Aorta (tissue), 5 donors: ENCODE data around the gene SECISBP2. TPM values are rescaled to one million over a fixed set of nuclear protein-coding genes. Genes with fewer than 3 reads are reported as not detected.

Experiments used
- ATAC-seq: fragments of 200-7000 bp; cut with Tn5 transposase; one replicate; pipeline ENCODE4 v1.9.1; 2022; ENCODE audit warnings: moderate library complexity; ENCODE audit not compliant: low FRiP score
- DNase-seq, 2 donors: peaks; one replicate each; pipeline ENCODE4 v3.0.0-alpha.2; 2020
- H3K27ac ChIP-seq, 2 donors: one replicate each; pipeline ENCODE4 v1.5.1; 2013; ENCODE audit warnings: low read length in 2 of 2, mild to moderate bottlenecking in 2 of 2, moderate library complexity in 2 of 2, control low read depth in 1 of 2, inconsistent platforms in 1 of 2, low read depth in 1 of 2
- H3K27me3 ChIP-seq, 2 donors: one replicate each; pipeline ENCODE4 v1.6.1; 2013; ENCODE audit warnings: control low read depth in 1 of 2, low read length in 1 of 2, mild to moderate bottlenecking in 1 of 2, moderate library complexity in 1 of 2; ENCODE audit not compliant: insufficient read depth in 2 of 2, control insufficient read depth in 1 of 2
- H3K36me3 ChIP-seq, 2 donors: one replicate each; pipeline ENCODE4 v1.6.1; 2013; ENCODE audit warnings: control low read depth in 1 of 2, low read length in 1 of 2, mild to moderate bottlenecking in 1 of 2; ENCODE audit not compliant: insufficient read depth in 2 of 2, control insufficient read depth in 1 of 2
- H3K4me1 ChIP-seq, 2 donors: one replicate each; pipeline ENCODE4 v1.6.1; 2013; ENCODE audit warnings: low read length in 2 of 2, control low read depth in 1 of 2, mild to moderate bottlenecking in 1 of 2, moderate library complexity in 1 of 2; ENCODE audit not compliant: insufficient read depth in 2 of 2, control insufficient read depth in 1 of 2
- H3K4me3 ChIP-seq, 2 donors: one replicate each; pipeline ENCODE4 v1.5.1; 2013; ENCODE audit warnings: low read length in 2 of 2, control low read depth in 1 of 2, mild to moderate bottlenecking in 1 of 2
- H3K9me3 ChIP-seq: one replicate; pipeline ENCODE4 v1.6.1; 2013; ENCODE audit warnings: mild to moderate bottlenecking, low read length; ENCODE audit not compliant: control insufficient read depth
- WGBS, 2 donors: extraction: QIAGEN DNeasy Blood & Tissue Kit; methylation state at CpG; one replicate each; pipeline ENCODE4 v1.1.7; 2013; 5-methylcytosine and 5-hydroxymethylcytosine counted together
- intact Hi-C, 2 donors: fragments of 100-400 bp; cut with DNase I; formaldehyde crosslinking; loops; one replicate each; pipeline versions ENCODE4 v1.14.2 to v1.15.0; 2022
- polyA plus RNA-seq, 2 donors: library from polyadenylated mRNA; stranded (reverse); fragments of 200-250 nt; gene quantifications; one replicate each; pipeline ENCODE4 v1.2.3, GENCODE V29; 2013
- total RNA-seq, 2 donors: library from RNA; stranded (reverse); fragmentation: NEBNext Ultra II Directional; extraction: Animal tissue kit (Norgen Biotek cat#: 25700); gene quantifications; one replicate each; pipeline ENCODE4 v1.2.1, GENCODE V29; 2021
- donor health status: healthy with polysubstance abuse.
- donor health status: Bipolar disorder and iron deficiency.
- donor health status: DM: no; HTN: no; CAD: no.
- donor health status: DM: no; HTN: no; CAD: no.
- donor health status: DM: yes; HTN: yes; CAD: no.

The SECISBP2 gene
- total and polyA plus RNA-seq, 4 donors = 7.0 to 49.0 (median 38.6) TPM

DNA sequence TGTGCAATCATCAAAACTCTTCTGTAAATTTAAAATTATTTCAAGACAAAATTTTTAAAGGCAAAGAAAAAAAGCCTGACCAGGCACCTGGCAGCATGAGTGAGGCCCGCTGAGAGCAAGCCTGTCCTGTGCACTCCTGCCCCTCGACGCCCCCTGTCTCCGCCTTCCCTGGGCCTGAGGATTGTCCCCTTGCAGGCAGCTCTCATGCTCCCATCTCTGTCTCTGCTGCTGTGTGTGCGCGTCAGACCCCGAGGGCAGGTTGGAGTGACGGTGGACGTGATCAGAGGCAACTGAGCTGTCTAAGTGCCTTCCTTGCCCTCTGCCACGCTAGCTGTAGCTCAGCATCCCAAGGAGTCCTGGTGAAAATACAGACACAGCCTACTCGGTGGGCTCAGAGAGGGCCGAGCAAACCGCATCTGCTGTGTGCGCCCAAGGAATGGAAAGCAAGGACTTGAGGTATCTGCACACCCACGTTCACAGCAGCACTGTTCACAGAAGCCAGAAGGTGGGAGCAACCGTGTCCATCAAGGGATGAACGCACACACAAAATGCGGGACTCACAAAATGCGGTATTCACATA is 65.5 kb downstream of the SECISBP2 start:
- Histone ChIP-seq H3K9me3 (no peaks in the 10 kb centered on the region), H3K36me3 (no peaks in the 10 kb centered on the region), H3K4me1 (no peaks in the 10 kb centered on the region), H3K27me3 (no peaks in the 10 kb centered on the region), H3K4me3 (no peak overlapping the region), H3K27ac (no peak overlapping the region)
- DNase-seq (no peak), ATAC-seq (no peak)
- WGBS, 2 donors = 89 to 92% methylated on average over 19 of the region's 19 CpGs
- intact Hi-C loops = no loop called here

DNA sequence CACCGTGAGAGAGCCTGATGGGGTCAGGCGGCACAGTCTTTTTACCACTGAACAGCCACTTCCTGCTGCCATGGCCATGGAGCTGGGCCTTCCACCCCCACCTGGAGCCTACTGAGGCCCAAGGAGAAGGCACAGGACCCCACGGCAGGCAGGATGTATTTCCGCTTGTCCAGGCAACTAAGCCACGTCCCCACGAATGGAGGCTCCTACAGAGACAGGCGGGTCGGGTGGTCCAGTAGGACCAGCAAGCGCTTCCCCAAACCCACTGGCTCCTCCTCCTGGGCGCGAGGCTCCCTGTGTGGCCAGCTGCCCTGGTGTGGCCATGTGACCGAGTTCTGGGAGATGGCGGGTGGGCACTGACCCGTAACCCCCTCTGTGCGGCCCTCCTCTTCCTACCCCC is 66.5 kb downstream of the SECISBP2 start:
- intact Hi-C loops = no loop called here
- H3K4me1 ChIP-seq = no peaks in the 10 kb centered on the region
- no peak for ATAC-seq
- no peaks in the 10 kb centered on the region for H3K36me3 ChIP-seq
- H3K9me3 ChIP-seq = no peaks in the 10 kb centered on the region
- no peak overlapping the region for H3K4me3 ChIP-seq
- WGBS, 2 donors = 93 to 95% methylated on average over 15 of the region's 15 CpGs
- H3K27me3 ChIP-seq = no peaks in the 10 kb centered on the region
- no peak for DNase-seq
- no peak overlapping the region for H3K27ac ChIP-seq

DNA sequence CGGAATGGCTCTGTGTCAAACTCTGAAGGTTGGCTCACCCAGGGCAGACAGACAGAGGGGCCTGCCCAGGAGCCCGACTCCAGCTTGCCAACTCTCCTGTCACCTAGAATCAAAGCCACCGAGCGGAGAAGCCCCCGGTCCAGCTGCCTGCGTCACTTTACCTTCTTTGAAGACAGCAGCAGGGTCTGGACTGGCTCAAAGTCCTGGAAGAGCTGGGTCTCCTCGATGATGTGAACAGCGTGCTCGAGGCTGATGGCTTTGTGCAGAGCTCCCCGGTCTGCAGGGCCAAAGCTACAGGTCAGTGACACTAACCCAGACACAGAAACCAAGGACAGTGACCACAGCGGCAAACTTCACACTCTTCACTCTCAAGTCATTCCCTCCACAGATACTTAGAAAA is 67.9 kb downstream of the SECISBP2 start:
- H3K4me1 ChIP-seq = no peaks in the 10 kb centered on the region
- no peak for DNase-seq
- peaks cover 0 to 5% of the 10 kb centered on the region in 2 donors for H3K36me3 ChIP-seq
- H3K27ac ChIP-seq = no peak overlapping the region
- WGBS, 2 donors = 88 to 89% methylated on average over 11 of the region's 11 CpGs
- H3K27me3 ChIP-seq = no peaks in the 10 kb centered on the region
- ATAC-seq = no peak
- no peak overlapping the region for H3K4me3 ChIP-seq
- intact Hi-C loops = no loop called here
- no peaks in the 10 kb centered on the region for H3K9me3 ChIP-seq

DNA sequence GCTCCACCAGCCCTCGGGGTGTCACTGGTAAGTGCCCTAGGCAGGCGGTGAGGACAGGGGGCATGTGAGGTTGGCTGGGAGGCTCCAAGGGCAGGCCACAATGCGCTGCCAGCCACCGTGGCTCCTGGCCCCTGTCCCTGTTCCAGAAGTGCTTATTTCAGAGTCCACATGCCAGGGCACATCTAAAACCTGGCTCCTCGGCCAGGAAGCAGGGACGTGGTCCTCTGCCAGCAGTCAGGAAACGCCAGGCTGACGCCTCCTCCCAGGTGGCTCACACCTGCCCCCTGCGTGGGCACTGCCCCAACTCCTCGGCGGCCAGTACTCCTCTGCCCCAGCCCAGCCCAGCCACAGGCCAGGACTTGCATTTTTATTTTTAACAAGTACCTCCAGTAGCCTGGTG is 68.5 kb downstream of the SECISBP2 start:
- Histone ChIP-seq H3K36me3 (peaks cover 0 to 5% of the 10 kb centered on the region in 2 donors), H3K27ac (no peak overlapping the region), H3K9me3 (no peaks in the 10 kb centered on the region), H3K27me3 (no peaks in the 10 kb centered on the region), H3K4me3 (no peak overlapping the region), H3K4me1 (no peaks in the 10 kb centered on the region)
- WGBS, 2 donors = 58 to 69% methylated on average over 11 of the region's 11 CpGs
- intact Hi-C loops = no loop called here
- ATAC-seq (no peak), DNase-seq (no peak)

DNA sequence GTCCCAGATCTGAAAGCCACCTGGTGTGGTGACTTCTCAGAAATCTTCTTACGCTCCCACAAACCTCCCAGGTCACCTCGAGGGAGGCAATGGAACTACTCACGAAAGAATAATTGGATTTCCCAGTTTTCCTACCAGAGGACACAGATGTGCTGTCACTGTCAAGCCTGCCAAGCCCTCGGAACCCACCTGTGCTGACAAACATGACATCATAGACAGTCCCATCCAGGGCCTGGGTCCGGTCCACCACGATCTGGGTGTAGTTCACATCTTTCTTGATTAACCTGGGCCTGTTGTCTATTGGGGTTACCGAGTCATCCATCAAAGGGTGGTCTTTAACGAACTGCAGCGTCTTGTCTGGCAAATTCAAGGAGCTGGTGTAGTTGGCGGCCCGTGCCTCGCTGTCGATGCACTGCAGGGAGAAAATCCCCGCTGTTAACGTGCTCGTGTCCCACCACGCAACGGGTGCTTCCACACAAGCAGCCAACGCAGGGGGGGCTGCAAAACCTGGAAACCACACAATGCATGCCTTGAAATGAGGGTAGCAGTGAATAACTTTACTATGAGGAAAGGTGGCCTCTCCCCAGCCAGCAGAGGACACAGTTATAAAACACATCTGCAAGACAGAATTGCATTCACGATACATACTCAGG is 69.0 kb downstream of the SECISBP2 start:
- Histone ChIP-seq H3K9me3 (no peaks in the 10 kb centered on the region), H3K4me1 (no peaks in the 10 kb centered on the region), H3K4me3 (no peak overlapping the region), H3K27ac (no peak overlapping the region), H3K36me3 (peaks cover 0 to 5% of the 10 kb centered on the region in 2 donors), H3K27me3 (no peaks in the 10 kb centered on the region)
- no peak for DNase-seq
- intact Hi-C loops = no loop called here
- 93% methylated on average over 20 of the region's 20 CpGs for WGBS, 2 donors
- ATAC-seq = no peak

DNA sequence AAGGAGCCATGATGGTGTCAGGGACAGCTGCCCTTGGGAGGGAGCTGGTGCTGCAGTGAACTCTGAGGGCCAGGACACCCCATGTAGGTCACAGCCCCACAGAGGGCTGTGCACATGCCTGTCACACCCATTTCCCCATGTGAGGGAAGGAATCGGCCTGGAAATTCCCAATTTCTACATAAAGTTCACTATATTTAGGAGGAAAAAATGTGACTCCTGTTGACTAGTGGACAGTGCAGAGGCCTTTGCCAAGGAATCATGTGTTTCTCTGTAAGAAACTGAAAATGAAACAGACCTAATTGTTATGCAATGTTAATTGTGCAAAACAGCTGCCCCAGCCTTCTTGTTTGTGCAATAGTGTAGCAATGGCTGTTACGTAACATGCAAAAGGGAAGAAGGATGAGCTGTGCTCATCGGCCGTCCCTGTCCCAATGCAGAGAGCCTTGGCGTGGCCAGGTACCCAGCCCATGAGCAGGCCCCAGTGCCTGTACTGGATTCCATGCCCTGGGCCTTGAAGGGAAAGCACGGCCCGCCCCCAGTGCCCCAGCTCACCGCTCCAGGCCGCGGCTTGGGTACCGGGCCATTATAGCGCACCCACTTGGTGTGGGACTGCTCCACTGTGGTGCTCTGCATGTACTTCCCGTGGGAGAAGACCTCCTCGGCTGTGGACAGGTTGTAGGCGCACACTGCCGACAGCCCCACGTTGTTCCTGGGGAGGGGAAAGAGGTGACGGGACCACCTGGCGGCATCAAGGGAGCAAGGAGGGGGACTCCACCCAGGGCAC is 70.0 kb downstream of the SECISBP2 start:
- Histone ChIP-seq H3K27ac (no peak overlapping the region), H3K9me3 (no peaks in the 10 kb centered on the region), H3K27me3 (no peaks in the 10 kb centered on the region), H3K36me3 (peaks cover 0 to 9% of the 10 kb centered on the region in 2 donors), H3K4me3 (no peak overlapping the region), H3K4me1 (no peaks in the 10 kb centered on the region)
- ATAC-seq (peak; percentile 87), DNase-seq (peak in 1 of 2 donors; percentile 63)
- 90 to 95% methylated on average over 19 of the region's 19 CpGs for WGBS, 2 donors
- intact Hi-C loops = no loop called here

DNA sequence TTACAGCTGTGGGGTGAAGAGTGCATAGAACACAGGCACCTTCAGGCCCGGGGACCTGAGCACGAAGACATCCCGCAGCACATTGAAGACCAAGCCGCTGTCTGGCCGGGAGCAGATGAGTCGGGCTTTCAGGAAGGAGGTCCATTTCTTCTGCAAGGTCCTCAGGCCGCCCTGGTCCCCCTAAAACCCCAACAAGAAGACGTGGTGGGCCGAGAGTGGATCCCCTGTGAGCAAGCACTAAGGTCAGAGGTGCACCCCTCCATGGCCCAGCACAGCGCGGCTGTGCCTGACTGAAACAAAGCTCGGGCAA is 70.5 kb downstream of the SECISBP2 start:
- Histone ChIP-seq H3K36me3 (peaks cover 0 to 9% of the 10 kb centered on the region in 2 donors), H3K27me3 (no peaks in the 10 kb centered on the region), H3K4me1 (no peaks in the 10 kb centered on the region), H3K4me3 (no peak overlapping the region), H3K9me3 (no peaks in the 10 kb centered on the region), H3K27ac (no peak overlapping the region)
- 96 to 97% methylated on average over 12 of the region's 12 CpGs for WGBS, 2 donors
- intact Hi-C loops = no loop called here
- DNase-seq = no peak
- ATAC-seq = no peak

DNA sequence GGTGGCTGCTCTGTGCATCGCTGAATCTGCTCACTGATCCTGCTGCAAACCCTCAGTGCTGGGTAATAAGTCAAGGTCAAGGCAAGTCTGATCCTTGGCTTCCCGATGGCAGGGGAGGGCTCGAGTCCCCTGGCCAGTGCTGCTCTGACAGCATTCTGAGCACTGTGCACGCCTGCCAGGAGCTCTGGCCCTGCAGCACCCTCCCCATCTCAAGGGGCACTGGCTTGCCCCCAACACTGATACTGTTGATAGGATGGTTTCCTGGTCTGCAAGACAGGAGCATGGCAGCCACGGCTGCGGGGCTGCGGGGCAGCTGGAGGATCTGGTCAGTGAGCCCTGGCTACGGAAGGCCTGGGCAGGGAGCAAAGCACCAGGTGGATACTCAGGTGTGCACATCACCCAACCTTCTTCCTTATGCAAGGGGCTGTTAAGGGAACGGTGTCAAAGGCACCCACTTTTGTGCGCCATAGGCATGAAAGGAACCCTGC is 71.8 kb downstream of the SECISBP2 start:
- no peaks in the 10 kb centered on the region for H3K9me3 ChIP-seq
- no peaks in the 10 kb centered on the region for H3K27me3 ChIP-seq
- peaks cover 0 to 9% of the 10 kb centered on the region in 2 donors for H3K36me3 ChIP-seq
- H3K27ac ChIP-seq = no peak overlapping the region
- H3K4me1 ChIP-seq = no peaks in the 10 kb centered on the region
- WGBS, 2 donors = 87 to 90% methylated on average over 10 of the region's 10 CpGs
- DNase-seq (no peak), ATAC-seq (no peak)
- H3K4me3 ChIP-seq = no peak overlapping the region
- intact Hi-C loops = no loop called here
